Stimulated activated CD8-positive, alpha-beta memory T cell treated with anti-CD3 and anti-CD28 coated beads, Interleukin-15, amount 100 ng/mL, for 1 hour (primary cell): ENCODE results near the gene GYG2.
"Not testable (repeated sequence)": the region's sequence is repeated elsewhere in the genome, so short reads cannot be mapped to it uniquely, and the experiment has no call there.

Source experiments
- DNase-seq: peaks from one replicate; pipeline ENCODE4 v3.0.0-alpha.2; 2020; ENCODE audit warnings: low read depth

Gene GYG2

DNA sequence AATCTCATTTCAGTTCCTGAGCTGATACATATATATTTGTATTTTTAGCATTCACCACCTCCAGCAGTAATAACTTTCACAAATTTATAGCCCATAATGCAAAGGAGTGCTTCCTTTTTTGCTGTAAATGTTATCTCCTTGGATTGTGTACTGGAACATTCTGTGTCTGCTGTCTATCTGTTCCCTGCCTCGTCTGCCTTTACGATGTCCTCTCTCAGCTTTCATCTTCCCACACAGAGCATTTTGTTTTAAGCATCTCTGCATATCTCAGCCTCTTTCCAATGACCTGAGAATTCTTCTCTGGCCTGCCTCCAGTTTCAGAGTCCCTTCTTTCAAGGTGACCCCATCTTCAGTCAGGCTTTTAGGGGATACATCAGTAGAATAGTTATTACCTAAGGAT lies 43.1 kb downstream of the GYG2 start:
- no peak for DNase-seq

DNA sequence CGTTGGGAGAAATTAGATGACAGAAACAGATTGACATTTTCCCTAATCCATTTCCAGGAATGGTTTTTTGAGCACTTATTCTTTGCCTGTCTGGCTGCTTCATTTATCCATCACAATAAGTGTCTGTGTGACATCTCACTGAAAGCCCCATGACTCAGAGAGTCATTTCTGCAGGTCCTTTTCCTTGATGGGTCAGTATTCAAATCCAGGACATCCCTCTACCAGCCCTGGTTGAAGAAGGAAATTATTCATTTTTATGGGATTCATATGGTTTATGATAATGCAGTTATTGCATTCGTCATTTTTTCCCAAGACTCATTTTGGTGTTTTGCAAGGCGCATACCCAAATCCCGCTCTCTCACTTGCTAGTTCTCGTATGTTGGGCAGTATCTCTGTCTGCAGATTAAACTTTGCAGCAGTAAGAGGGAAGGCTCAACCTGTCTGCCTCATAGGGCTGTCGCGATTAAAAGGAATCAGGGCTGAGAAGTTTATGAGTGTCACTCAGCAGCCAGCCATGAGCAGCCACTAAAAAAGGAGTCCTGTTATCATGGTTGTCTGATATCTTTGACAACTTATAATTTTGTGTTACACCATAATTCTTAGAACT lies 44.0 kb downstream of the GYG2 start:
- DNase-seq, result no peak

DNA sequence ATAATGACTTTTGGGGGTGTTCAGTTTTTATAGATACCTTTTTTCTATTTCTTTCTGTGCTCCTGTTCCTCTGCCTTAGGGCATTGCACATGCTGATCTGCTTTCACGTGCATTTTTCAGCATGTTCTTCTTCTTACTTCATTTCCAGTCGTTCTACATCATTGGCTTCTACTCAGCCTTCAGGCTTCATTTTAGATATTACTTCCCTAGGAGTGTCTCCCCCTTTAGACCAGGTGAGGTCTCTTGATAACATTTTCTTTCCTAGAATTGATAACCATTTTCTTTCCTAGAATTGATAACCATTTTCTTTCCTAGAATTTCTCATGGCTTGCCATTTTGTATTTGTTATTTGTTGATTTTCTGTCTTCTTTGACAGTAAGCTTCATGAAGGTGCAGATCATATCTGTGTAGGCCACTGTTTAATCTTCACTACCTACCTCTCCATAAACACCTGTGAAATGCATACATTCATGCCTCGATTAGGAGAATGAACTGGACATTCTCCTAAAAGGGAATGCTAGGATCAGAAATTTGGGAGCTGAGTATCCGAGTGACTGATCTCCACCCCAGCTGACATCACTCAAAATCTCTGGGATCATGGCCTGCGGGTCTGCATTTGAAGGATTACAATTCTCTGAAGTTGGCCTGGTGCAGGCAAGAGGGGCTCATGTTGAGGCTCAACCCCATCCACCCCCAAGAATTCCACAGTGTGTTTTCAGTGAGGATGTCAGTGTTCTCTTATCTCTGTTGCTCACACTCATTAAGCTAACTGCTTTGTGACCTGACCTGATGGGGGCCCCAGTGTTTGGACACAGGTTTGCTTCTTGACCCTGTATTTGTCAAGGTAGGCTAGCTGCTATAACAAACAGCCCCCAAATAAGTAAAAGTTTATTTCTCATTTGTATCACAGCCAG lies 45.7 kb downstream of the GYG2 start:
- no peak for DNase-seq

DNA sequence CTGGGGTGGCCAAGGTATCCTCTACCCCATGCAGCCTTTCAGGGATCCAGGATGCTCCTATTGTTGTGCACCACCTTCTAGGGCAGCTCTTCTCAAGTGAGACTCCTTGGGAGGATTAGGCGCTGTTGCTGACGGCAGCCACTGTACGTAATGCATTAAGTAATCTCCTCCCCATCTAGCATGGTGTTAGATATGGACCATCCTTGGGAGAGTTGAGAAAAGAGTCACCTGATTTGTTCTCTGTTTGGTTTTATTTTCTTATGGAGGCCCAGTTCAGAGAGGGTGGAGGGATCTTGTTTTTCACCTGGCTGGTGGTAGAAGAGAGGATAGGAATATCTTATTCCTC lies 46.4 kb downstream of the GYG2 start:
- no peak for DNase-seq

DNA sequence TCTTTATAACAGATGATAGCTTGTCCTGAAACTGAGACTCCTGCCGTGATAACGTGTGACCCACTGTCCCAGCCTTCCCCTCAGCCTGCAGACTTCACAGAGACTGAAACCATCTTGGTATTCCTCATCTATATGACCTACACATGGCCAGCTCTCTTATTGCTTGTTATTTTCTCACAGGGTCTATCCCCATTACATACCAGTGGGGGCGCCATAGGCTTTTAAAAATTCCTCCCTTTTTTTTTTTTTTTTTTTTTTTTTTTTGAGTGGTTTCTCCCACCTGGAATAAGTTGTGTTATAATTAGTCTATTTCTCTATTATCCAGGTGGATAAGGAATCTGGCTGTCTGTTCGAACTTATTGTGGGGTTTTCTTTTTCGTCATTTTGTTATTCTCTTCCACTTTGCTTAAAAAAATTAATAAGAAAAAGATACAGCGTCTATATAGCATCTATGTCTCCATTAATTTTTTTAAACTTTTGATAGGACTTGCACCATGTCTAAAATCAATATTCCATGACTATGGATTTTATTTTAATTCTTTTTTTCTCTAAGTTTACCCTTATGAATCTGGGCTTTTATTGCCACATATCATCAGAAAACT lies 47.2 kb downstream of the GYG2 start:
- DNase-seq, result no peak

DNA sequence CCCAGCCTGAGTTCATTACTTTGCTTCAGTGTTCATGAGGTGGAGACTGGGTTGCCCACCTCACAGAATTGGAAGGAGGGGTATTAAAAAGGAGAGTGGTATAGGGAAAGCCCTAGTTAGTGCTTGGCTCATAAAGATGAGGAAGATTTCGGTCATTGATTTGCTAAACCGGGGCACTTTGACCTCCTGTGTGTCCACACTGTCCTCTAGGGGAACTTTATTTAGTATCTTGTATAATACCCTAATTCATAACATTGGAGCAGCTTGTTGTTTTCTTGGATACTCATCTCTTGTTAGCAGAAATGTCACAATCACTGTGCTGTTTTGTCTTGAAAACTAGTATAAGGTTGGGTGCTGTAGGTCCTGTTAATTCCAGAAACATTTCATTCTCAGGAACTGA lies 49.8 kb downstream of the GYG2 start:
- DNase-seq, result no peak

DNA sequence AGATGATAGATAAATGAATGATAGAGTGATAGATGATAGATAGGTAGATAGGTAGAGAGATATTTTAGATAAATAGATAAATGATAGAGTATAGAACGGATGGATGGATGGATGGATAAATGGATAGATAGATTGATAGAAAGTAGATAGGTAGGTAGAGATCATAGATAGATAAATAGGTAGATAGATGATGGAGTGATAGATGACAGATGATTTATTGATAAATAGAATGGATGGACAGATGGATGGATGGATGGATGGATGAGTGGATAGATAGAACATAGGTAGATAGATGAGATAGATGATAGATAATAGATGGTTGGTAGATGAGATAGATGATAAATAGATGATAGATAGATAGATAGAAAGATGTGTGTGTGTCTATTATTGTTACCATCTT lies 50.9 kb downstream of the GYG2 start:
- no peak for DNase-seq

DNA sequence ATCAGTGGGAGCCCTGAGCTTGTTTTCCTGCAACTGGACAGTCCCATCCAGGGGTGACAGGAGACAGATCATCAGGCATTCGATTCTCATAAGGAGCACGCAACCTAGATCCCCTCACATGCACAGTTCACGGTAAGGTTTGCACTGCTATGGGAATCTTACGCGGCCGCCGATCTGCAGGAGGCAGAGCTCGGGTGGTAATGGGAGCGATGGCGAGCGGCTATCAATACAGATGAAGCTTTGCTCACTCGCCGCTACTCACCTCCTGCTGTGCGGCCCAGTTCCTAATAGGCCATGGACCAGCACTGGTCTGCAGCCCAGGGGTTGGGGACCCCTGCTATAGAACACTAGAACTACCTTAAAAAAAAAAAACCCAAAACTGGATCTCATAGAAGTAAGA lies 55.0 kb downstream of the GYG2 start:
- no peak for DNase-seq

DNA sequence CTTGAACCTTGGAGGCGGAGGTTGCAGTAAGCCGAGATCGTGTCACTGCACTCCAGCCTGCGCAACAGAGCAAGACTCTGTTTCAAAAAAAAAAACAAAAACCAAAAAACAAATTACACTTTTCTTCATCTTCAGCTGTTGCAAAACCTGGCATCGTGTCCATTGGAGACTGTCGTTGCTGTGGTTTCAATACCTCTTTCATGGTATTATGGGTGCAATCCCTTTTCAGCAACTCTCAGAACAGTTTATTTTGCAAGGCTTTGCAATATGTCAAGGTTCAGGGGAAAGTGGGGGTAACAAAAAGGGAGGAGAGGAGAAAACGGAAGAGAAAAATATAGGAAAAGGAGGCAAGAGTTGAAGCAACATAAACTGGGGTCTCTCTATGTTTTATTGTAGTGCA lies 59.6 kb downstream of the GYG2 start:
- DNase-seq, result no peak

DNA sequence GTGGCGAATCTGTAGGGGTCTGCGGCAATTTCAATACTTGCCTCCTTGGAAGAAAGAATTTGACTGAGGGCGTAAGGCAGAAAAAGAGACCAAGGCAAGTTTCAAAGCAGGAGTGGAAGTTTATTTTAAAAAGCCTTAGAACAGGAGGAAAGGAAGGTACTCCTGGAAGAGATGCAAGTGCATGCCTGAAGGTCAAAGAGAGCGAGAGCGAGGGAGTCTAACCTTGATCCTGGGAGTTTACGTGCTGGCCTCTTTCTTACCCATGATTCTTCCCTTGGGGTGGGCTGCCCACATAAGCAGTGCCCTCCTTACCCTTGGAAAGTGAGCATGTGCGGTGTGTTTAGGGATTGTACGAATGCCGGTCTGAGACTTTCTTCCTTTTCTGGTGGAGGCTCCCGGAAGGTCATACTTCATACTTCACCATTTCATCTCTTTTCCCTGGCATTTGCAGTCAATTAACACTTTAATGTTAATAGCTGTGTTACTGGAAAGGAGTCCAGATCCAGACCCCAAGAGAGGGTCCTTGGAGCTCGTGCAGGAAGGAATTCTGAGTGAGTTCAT lies 60.4 kb downstream of the GYG2 start:
- no peak for DNase-seq

DNA sequence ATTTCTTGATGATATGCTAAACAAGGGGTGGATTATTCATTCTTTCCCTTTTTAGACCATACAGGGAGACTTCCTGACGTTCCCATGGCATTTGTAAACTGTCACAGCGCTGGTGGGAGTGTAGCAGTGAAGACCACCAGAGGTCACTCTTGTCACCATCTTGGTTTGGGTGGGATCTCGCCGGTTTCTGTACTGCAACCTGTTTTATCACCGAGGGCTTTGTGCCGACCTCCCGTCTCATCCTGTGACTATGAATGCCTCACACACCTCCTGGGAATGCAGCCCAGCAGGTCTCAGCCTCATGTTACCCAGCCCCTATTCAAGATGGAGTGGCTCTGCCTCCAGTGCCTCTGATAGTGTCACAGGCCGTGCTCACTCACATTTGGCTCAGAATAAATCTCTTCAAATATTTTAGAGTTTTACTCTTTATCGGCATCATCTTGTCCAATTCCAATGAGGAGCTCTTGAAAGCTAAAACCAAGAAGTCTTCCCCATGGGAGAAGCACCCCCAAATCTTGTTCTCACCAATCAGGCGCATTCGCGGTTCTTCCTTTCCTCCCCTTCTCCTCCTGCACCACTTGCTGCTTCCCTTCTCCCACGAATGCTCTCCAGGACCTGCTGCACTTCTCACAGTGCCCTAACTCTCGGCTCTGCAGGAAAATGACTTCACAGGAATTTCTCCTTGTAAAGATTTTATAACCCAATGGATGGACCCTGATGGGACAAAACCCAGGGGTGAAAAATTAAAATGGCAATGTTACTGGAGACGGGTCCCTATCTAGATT lies 61.2 kb downstream of the GYG2 start:
- DNase-seq, result not testable (repeated sequence)

DNA sequence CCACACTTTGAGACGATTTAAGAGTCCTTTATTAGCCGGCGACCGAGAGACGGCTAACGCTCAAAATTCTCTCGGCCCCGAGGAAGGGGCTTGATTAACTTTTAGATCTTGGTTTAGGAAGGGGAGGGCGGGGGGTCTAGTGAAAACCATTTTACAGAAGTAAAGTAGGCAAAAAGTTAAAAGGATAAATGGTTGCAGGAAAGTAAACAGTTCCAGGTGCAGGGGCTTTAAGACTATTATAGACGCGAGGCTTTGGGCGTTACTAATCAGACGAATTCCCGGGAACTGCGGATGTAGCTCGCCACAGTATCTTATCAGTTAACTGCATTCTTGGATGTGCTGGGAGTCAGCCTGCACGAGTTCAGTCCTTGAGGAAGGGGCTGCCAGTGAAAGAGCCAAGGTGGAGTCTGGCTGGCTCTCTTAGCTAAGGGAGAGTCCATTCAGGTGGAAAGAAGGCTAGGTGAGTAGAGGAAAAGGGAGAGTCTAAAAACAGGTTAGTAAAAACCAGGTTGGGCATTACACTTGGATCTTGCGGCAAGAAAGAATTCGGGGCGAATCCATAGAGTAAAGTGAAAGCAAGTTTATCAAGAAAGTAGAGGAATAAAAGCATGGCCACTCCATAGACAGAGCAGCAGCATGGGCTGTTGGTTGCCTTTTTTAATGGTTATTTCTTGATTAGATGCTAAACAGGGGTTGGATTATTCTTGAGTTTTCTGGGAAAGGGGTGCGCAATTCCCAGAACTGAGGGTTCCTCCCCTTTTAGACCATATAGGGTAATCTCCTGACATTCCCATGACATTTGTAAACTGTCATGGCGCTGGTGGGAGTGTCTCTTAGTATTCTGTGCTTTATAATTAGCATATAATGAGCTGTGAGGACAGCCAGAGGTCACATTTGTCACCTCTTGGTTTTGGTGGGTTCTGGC lies 62.1 kb downstream of the GYG2 start:
- DNase-seq, result not testable (repeated sequence)

DNA sequence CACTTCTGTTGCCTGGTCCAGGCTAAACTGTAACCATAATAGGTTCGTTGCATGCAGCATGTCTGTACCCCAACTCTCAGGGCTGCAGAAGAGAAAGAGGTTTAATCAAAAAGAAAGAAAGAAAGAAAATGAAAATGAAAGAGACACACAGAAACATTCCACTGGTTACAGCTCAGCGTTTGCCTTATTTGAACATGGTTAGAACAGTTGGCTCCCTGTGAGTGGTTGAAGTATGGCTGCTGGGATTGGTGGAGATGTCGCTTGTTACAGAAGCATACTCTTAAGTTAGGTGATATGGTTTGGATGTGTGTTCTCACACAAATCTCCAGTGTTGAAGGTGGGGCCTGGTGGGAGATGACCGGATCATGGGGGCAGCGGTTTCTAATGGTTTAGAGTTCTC lies 64.1 kb downstream of the GYG2 start:
- DNase-seq, result no peak

DNA sequence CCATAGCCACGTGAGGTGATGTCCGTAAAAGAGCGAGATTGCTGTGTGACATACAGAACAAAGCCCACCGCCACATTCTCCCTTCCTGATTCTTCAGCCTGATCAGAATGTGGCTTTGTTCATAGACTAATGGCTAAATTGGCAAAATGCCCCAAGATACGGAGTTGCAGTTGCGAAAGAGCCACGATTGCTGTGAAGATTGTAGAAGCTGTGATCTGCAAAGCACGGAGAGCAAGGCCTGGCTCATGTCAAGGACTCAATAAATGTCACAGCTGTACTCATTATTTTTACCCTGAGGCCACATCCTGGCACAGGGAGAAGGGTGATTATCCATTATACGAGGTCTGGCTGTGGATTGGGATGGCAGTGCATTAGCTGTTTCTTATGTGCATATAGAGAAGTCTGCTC lies 66.2 kb downstream of the GYG2 start:
- no peak for DNase-seq

DNA sequence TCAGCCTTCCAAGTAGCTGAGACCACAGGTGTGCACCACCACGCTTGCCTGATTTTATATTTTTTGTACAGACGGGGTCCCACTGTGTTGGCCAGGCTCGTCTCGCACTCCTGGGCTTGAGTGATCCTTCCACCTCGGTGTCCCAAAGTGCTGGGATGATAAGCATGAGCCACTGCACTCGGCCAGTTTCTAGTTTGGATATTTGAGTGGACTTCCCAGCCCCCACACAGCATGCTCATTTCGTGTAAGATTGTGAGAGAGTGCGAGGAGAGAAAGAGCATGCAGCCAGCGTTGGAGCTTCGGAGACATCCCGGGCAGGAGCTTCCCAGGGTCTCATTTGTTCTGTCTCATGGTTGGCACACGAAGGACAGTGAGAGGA lies 68.6 kb downstream of the GYG2 start:
- no peak for DNase-seq

DNA sequence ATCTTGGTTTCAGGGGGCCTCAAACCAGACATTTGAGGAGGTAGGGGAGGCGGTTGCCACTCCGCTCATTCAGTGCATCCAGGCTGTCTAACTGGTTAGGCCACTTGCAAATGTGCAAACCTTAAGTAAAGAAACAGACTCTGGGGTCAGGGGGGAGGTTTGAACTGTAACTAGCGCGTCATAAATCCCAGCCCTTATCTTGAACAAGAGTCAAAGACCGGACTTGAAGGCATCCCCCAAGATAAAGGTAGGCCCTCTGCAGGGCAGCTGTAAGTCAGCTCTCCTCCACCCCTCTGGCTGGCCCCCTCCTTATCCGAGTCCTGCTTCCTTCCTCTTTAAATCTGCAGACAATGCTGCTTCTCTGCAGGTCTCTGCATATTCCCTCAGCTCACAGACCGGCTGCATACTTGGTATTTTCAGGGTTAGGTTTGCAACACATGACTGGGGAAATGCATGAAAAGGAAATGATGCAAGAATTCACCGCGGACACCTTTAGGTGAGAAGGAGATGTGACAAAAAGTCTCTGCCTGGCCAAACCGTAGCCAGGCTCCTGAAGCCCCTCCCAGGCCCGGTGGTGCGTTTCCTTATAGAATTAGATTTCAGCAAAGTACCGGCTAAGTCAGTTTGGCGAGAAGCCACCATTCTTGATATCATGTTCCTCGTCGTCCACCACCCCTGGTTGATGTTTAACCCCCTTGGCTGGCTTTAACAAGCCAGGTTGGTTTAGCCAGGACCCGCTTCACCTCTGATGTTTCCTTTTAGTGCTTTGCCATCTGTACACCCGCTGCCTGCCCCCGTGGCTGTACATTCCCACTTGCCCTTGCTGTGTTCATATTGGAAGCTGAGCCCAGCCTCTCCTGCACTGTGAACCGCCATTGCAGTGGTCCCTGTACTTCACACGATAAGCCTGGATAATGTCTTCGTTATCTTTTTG lies 69.2 kb downstream of the GYG2 start:
- not testable (repeated sequence) for DNase-seq

DNA sequence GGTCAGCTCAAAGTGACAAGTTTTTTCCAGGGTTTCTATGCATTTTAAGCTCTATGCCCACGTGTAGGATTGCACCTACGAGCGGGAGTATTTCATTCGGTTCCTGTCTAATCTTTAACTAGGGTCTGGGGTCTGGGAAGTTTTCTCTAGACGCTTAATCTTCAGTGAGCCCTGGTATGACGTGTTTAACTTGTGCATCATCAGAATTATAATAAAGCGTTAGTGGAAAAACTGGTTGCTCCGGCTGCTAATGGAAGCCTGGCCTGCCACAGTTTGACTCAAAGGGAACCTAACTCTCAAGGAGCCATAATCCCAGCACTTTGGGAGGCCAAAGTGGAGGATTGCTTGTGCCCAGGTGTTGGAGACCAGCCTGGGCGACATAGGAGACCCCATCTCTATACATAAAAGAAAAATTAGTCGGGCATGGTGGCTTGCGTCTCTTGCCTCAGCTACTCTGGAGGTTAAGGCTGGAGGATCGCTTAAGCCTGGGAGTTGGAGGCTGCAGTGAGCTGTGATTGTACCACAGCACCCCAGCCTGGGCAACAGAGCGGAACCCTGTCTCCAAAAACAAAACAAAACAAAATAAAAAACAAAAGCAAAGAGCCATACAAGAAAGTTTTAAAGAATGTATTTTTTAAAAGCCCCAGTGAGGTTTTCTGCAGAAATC lies 70.2 kb downstream of the GYG2 start:
- DNase-seq, result no peak

DNA sequence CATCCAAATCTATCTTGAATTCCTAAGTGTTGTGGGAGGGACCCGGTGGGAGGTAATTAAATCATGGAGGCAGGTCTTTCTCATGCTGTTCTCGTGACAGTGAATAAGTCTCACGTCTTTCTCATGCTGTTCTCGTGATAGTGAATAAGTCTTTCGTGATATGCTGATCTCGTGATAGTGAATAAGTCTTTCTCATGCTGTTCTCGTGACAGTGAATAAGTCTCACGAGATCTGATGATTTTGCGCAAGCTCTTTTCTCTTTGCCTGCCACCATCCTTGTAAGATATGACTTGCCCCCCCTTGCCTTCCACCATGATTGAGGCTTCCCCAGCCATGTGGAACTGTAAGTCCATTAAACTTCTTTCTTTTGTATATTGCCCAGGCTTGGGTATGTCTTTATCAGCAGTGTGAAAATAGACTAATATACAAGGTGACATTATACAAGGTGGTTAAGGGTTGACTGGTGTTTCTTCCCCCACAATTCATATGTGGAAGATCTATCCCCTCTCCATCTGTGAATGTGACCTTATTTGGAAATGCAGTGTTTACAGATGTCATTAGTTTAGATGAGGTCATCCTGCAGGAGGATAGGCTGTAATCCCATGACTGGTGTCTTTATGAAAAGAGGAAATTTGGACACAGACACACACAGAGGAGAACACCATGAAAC lies 72.8 kb downstream of the GYG2 start:
- DNase-seq, result no peak

DNA sequence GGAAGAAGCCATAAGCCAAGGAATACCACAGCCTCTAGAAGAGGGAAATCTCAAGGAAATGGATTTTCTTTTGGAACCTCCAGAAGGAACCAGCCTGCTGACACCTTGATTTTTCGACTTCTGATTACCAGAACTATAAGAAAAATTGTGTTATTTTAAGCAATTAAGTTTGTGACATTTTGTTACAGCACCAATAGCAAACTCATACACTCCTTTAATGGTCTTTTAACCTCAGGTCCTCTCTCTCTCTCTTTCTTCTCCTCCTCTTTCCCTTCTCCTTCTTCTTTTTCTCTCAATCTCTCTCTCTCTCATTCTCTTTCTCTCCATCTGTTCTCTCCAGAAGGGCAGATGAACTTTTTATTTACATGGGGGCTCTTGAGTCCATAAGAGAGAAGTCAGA lies 74.1 kb downstream of the GYG2 start:
- no peak for DNase-seq
